HG02759 (cell line): ENCODE data around the gene USP47.

Experiments
- ATAC-seq: cut with Tn5 transposase; IDR thresholded peaks from one replicate; pipeline ENCODE4 v1.9.1; 2021; ENCODE audit warnings: mild to moderate bottlenecking, moderate library complexity; ENCODE audit not compliant: unreplicated experiment

Gene USP47

GRCh38 chr11:11979488-11980117 is 137.8 kb downstream of the USP47 start:
- no peak for ATAC-seq

- no peak for ATAC-seq
These were observed 138.4 kb downstream of the USP47 start for GRCh38 chr11:11980200-11980599.

- no peak for ATAC-seq
These were observed 139.1 kb downstream of the USP47 start for GRCh38 chr11:11980841-11981308.

GRCh38 chr11:11981364-11981763 is 139.6 kb downstream of the USP47 start:
- ATAC-seq: no peak

GRCh38 chr11:11981840-11982239 is 140.1 kb downstream of the USP47 start:
- ATAC-seq: no peak

- ATAC-seq: no peak
These were observed 140.7 kb downstream of the USP47 start for GRCh38 chr11:11982461-11982860.

GRCh38 chr11:11982975-11983374 is 141.2 kb downstream of the USP47 start:
- no peak for ATAC-seq

GRCh38 chr11:11983427-11983826 is 141.7 kb downstream of the USP47 start:
- ATAC-seq: no peak

- no peak for ATAC-seq
These were observed 142.8 kb downstream of the USP47 start for GRCh38 chr11:11984563-11984962.

- no peak for ATAC-seq
These were observed 143.4 kb downstream of the USP47 start for GRCh38 chr11:11985016-11985715.

- ATAC-seq: no peak
These were observed 144.5 kb downstream of the USP47 start for GRCh38 chr11:11985954-11986949.

GRCh38 chr11:11987503-11988022 is 145.8 kb downstream of the USP47 start:
- no peak for ATAC-seq

GRCh38 chr11:11988099-11988651 is 146.4 kb downstream of the USP47 start:
- no peak for ATAC-seq

- no peak for ATAC-seq
These were observed 147.0 kb downstream of the USP47 start for GRCh38 chr11:11988681-11989261.

- ATAC-seq: no peak
These were observed 148.3 kb downstream of the USP47 start for GRCh38 chr11:11989774-11990744.

- no peak for ATAC-seq
These were observed 150.8 kb downstream of the USP47 start for GRCh38 chr11:11992257-11993212.

GRCh38 chr11:11993839-11994238 is 152.1 kb downstream of the USP47 start:
- ATAC-seq: no peak

GRCh38 chr11:11995601-11996000 is 153.8 kb downstream of the USP47 start:
- ATAC-seq: no peak
